ENCODE data around the gene EMILIN2. TPM values are rescaled to one million over a fixed set of nuclear protein-coding genes. Genes with fewer than 3 reads are reported as not detected.

EMILIN2 gene
- total RNA-seq, 1 experiment from 2014 or later: 20.0 TPM

DNA sequence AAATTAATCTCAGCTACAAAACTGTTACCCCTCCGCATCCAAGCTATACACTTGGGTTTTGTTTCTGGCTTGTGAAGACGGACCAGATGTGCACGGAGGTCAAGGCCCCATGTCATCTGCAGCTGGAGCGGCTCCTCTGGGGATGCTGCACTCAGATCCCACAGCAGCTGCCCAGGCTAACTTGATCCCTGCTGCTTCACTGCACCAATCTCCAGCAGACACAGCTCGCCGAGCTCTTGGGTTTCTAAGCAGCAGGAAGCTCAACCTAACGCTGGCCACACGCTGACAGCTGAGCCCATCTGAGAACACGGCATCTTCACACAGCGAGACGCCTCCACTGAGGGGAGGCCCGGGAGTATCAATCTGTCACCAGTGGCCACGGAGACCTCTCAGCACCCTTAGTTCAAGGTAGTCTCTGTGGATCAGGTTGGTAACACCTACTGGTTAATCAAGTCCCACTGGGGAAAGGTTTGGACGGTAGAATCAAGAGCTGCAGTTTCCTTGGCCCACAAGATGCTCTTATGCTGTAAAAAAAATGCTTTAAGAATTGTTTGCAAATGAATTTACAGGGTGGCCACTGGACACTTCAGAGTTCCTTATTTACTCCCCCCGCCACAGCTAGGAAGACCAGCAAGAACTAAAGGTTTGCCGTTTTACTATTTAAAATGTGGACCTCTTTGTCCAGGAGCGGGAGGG lies 67.5 kb downstream of the EMILIN2 start:
- no peak overlapping the region for H3K18ac ChIP-seq (ENCODE audit: insufficient read length, low read depth, low read length)
- Mint-ChIP-seq H3K9me3 (no peaks in the 10 kb centered on the region), H3K4me3 (no peak overlapping the region), H3K36me3 (ENCODE audit: insufficient read depth in 1 of 3, low read depth in 3 of 3) (peaks cover 9 to 60% (median 53%) of the 10 kb centered on the region in 3 experiments; a peak in 6 of 7 replicates), H3K27ac (peak overlapping the region in 2 of 3 experiments; percentile 44 to 75; a peak in 2 of 7 replicates), H3K4me1 (peaks cover 30 to 34% of the 10 kb centered on the region in 2 experiments), H3K27me3 (ENCODE audit: low read depth) (peaks cover 3% of the 10 kb centered on the region; the same call in 1 of the 2 replicates)
- H4K20me1 ChIP-seq (ENCODE audit: control insufficient read depth, insufficient read depth, insufficient read length): no peaks in the 10 kb centered on the region
- H2BK5ac ChIP-seq (ENCODE audit: insufficient read length, low read length): no peak overlapping the region
- no peak overlapping the region for H3K9ac ChIP-seq (ENCODE audit: extremely low read depth, insufficient read length, low read length)
- no peak overlapping the region for H4K5ac ChIP-seq (ENCODE audit: insufficient read length, low read depth, low read length)
- no peak overlapping the region for H2BK15ac ChIP-seq (ENCODE audit: low read depth, low read length)
- no peak overlapping the region for H2BK12ac ChIP-seq (ENCODE audit: insufficient read length, low read depth, low read length)
- no peaks in the 10 kb centered on the region for H3K27me3 ChIP-seq (ENCODE audit: insufficient read depth, low read length)
- H4K91ac ChIP-seq (ENCODE audit: insufficient read length, low read depth, low read length): no peak overlapping the region
- WGBS (ENCODE audit: extremely low coverage, insufficient read length, low lambda C conversion rate): no CpG with 5 or more reads among the region's 17 CpGs
- no peak overlapping the region for H3K23ac ChIP-seq (ENCODE audit: insufficient read length, low read depth, low read length)
- DNase-seq: no peak
- peaks cover 8% of the 10 kb centered on the region; the same call in 1 of the 2 replicates for H3K4me1 ChIP-seq (ENCODE audit: insufficient read depth, low read length)
- H3K14ac ChIP-seq (ENCODE audit: insufficient read depth, low read length): no peak overlapping the region; the same call in 1 of the 2 replicates
- no peaks in the 10 kb centered on the region for H3K79me1 ChIP-seq (ENCODE audit: insufficient read depth, low read depth, low read length, poor library complexity, severe bottlenecking)
- no peaks in the 10 kb centered on the region for H3K9me3 ChIP-seq (ENCODE audit: control insufficient read depth, low read depth, low read length)
- H2AK5ac ChIP-seq (ENCODE audit: insufficient read length, low read length): no peak overlapping the region
- H3K4me2 ChIP-seq (ENCODE audit: insufficient read depth, insufficient read length, low read length): no peak overlapping the region
- H2BK20ac ChIP-seq (ENCODE audit: low read depth, low read length, poor library complexity, severe bottlenecking): no peak overlapping the region
- H3K56ac ChIP-seq (ENCODE audit: insufficient read length, low read depth, low read length): no peak overlapping the region
- no peak overlapping the region for H2BK120ac ChIP-seq (ENCODE audit: low read depth, low read length, poor library complexity, severe bottlenecking)
- H3K4ac ChIP-seq (ENCODE audit: low read depth, low read length): no peak overlapping the region
- H4K8ac ChIP-seq (replicated peaks; ENCODE audit: insufficient read length, low read depth, low read length): no peak overlapping the region
- H2AFZ ChIP-seq (ENCODE audit: low read length): no peak overlapping the region
- no peaks in the 10 kb centered on the region for H3K23me2 ChIP-seq (ENCODE audit: insufficient read length, low read depth, low read length, poor library complexity, severe bottlenecking)
- H3K27ac ChIP-seq (ENCODE audit: insufficient read length, low read depth, low read length): no peak overlapping the region
- H3T11ph ChIP-seq (ENCODE audit: low read length): no peak overlapping the region
- H3K79me2 ChIP-seq (ENCODE audit: insufficient read depth, low read length): no peaks in the 10 kb centered on the region
- TF ChIP-seq, protein P1, sequence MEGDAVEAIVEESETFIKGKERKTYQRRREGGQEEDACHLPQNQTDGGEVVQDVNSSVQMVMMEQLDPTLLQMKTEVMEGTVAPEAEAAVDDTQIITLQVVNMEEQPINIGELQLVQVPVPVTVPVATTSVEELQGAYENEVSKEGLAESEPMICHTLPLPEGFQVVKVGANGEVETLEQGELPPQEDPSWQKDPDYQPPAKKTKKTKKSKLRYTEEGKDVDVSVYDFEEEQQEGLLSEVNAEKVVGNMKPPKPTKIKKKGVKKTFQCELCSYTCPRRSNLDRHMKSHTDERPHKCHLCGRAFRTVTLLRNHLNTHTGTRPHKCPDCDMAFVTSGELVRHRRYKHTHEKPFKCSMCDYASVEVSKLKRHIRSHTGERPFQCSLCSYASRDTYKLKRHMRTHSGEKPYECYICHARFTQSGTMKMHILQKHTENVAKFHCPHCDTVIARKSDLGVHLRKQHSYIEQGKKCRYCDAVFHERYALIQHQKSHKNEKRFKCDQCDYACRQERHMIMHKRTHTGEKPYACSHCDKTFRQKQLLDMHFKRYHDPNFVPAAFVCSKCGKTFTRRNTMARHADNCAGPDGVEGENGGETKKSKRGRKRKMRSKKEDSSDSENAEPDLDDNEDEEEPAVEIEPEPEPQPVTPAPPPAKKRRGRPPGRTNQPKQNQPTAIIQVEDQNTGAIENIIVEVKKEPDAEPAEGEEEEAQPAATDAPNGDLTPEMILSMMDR (conservative IDR thresholded peaks at IDR 0.05): no peak
